Measurements from ENCODE around the gene PKNOX2.

Gene PKNOX2

DNA sequence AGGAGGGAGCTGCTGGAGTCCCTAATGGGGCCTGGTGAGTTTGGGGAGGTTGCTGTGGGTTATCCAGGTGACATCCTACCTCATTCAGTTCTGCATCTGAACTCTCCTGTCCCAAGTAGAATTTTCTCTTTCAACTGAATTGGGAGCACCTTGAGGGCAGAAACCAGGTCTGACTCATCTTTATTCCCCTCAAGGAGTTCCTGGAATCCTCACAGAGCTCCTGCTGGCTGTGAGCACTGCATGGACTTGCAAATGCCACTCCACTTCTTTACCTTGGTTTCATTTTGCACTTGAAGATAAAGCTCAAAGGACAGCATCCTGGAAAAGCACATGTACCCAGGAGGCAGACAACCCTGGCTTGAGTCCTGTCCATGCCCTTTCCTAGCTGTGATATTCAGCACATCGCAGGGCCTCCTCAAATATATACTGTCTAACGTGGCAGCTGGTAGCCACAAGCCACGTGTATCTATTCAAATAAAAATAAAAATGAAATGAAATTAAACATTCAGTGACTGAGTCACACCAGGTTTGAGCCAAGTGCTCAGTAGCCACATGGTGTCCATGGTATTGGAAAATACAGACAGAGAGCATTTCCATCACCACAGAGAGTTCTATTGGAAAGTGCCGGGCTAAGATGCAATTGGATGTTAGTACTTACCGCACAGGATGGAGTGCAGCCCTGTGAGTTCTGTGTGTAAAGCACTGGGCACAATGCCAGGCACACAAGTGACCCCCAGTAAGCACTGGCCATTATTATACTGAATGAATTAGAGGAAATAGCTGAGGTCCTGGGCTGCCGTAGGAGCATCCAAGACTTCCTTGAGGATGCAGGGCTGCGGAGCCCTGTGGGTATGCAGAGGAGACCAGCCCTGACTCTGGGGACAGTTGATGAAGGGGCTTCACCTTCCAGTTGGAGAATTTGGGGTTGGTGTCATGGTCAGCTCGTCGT, 149.0 kb downstream of the PKNOX2 start:
- DNase-seq (ENCODE audit: low read depth in 1 of 2, low spot score in 1 of 2): no peak
- Histone ChIP-seq H3K4me3 (replicated peaks; ENCODE audit: insufficient read depth, low read length) (no peak overlapping the region), H3K27me3 (ENCODE audit: insufficient read depth, poor library complexity, severe bottlenecking) (peaks cover 3% of the 10 kb centered on the region), H3K27ac (replicated peaks) (no peak overlapping the region)
- TF ChIP-seq GABPA (IDR thresholded peaks at IDR 0.05; ENCODE audit: low read depth): no peak
- TF ChIP-seq SPI1 (IDR thresholded peaks at IDR 0.05; ENCODE audit: borderline replicate concordance, low read depth): no peak
- TF ChIP-seq, protein P1, sequence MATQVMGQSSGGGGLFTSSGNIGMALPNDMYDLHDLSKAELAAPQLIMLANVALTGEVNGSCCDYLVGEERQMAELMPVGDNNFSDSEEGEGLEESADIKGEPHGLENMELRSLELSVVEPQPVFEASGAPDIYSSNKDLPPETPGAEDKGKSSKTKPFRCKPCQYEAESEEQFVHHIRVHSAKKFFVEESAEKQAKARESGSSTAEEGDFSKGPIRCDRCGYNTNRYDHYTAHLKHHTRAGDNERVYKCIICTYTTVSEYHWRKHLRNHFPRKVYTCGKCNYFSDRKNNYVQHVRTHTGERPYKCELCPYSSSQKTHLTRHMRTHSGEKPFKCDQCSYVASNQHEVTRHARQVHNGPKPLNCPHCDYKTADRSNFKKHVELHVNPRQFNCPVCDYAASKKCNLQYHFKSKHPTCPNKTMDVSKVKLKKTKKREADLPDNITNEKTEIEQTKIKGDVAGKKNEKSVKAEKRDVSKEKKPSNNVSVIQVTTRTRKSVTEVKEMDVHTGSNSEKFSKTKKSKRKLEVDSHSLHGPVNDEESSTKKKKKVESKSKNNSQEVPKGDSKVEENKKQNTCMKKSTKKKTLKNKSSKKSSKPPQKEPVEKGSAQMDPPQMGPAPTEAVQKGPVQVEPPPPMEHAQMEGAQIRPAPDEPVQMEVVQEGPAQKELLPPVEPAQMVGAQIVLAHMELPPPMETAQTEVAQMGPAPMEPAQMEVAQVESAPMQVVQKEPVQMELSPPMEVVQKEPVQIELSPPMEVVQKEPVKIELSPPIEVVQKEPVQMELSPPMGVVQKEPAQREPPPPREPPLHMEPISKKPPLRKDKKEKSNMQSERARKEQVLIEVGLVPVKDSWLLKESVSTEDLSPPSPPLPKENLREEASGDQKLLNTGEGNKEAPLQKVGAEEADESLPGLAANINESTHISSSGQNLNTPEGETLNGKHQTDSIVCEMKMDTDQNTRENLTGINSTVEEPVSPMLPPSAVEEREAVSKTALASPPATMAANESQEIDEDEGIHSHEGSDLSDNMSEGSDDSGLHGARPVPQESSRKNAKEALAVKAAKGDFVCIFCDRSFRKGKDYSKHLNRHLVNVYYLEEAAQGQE (IDR thresholded peaks at IDR 0.05; ENCODE audit: insufficient replicate concordance, low read depth): no peak
- TF ChIP-seq CTCF (IDR thresholded peaks at IDR 0.05; ENCODE audit: insufficient read depth, low read length): no peak
- no peak for TF ChIP-seq POLR2AphosphoS5 (IDR thresholded peaks at IDR 0.05; ENCODE audit: low read depth)

DNA sequence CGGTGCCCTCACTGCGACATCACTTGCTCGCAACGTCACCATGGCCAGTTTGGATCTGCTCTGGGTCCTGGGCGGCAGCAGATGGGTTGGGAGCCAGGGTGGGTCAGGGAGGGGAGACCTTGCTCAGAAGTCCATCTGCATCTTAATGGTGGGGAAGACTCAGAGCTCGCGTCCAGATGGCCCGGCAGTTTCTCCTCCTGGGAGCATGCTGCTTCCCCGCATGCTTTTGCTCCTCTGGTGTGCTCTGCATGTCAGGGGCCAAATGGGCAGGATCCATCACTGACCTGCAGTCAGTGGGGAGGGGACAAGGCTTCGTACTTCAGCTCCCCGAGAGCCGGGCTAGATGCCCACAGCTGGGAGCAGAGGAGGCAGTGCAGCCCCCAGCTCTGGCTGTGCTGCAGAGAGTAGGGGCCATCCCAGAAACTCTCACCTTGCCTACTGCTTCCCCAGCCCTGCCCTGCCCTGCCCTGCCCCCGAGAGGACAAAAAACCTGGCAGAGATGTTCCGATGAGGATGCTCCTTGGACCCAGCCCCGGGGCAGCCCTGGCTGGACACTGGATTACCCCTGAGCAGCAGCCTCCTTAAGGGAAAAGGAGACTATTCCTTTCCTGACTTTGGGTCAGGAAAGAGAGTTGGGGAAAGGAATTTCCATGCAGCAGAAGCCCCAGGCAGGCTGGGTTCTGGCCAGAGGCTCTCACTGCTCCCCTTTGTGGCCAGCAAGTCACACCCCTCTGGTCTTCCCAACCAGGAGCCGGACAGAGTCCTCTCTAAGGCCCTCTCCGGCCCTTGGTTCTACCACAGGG, 149.9 kb downstream of the PKNOX2 start:
- H3K4me3 ChIP-seq (replicated peaks; ENCODE audit: insufficient read depth, low read length): no peak overlapping the region
- TF ChIP-seq GABPA (IDR thresholded peaks at IDR 0.05; ENCODE audit: low read depth) (no peak), POLR2AphosphoS5 (IDR thresholded peaks at IDR 0.05; ENCODE audit: low read depth) (no peak), CTCF (IDR thresholded peaks at IDR 0.05; ENCODE audit: insufficient read depth, low read length) (no peak), SPI1 (IDR thresholded peaks at IDR 0.05; ENCODE audit: borderline replicate concordance, low read depth) (no peak)
- TF ChIP-seq, protein P1 (IDR thresholded peaks at IDR 0.05; ENCODE audit: insufficient replicate concordance, low read depth): no peak
- H3K27me3 ChIP-seq (ENCODE audit: insufficient read depth, poor library complexity, severe bottlenecking): peaks cover 3% of the 10 kb centered on the region
- no peak overlapping the region for H3K27ac ChIP-seq (replicated peaks)
- DNase-seq (ENCODE audit: low read depth in 1 of 2, low spot score in 1 of 2): no peak

DNA sequence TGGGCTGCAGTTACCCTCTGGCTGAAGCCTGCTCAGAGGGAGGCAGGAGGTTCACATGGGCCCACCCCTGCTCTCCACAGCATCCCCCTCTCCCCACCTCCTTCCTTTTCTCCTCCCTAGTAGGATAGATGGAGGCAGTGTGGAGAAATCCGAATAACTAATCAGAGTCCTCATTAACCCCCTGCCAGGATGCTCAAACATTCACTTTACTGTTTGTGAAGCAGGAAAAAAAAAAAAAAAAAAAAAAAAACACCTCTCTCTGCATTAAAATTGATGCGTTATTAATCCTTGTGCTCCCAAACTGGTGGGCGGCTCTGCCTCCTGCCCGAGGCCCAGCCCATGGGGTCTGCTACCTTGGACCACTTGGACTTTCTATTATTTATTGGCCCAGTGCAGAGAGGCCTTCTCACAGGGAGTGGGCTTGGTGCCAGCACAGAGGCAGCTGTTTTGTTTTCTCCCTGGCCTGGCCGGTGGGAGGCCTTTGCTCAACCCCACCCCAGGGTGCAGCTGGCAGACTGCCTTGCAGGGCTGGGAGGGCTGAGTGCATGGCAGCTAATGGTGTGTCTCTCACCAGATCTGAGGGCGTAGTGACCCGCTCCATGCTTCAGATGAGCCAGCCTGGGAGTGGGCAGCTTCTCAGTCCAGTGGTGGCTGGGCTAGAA, 150.7 kb downstream of the PKNOX2 start:
- DNase-seq (ENCODE audit: low read depth in 1 of 2, low spot score in 1 of 2): no peak
- no peak overlapping the region for H3K27ac ChIP-seq (replicated peaks)
- no peaks in the 10 kb centered on the region for H3K27me3 ChIP-seq (ENCODE audit: insufficient read depth, poor library complexity, severe bottlenecking)
- TF ChIP-seq, protein P1 (IDR thresholded peaks at IDR 0.05; ENCODE audit: insufficient replicate concordance, low read depth): no peak
- TF ChIP-seq POLR2AphosphoS5 (IDR thresholded peaks at IDR 0.05; ENCODE audit: low read depth): no peak
- no peak overlapping the region for H3K4me3 ChIP-seq (replicated peaks; ENCODE audit: insufficient read depth, low read length)
